ENCODE measurements around the gene COL5A2.

GRCh38 chr2:189086250-189086649 lies 93.3 kb downstream of the COL5A2 start:
- TF ChIP-seq CTCF (IDR thresholded peaks at IDR 0.05), result no peak
- no peak for TF ChIP-seq EZH2phosphoT487 (IDR thresholded peaks at IDR 0.05)
- no peak for TF ChIP-seq EZH2 (IDR thresholded peaks at IDR 0.05)
